Activated CD4-positive, CD25-positive, alpha-beta regulatory T cell treated with anti-CD3 and anti-CD28 coated beads, Interleukin-2, amount 50 U/mL, for 16 hours (primary cell): ENCODE data around the gene FAM20B.

Source experiments
- DNase-seq: peaks from one replicate; pipeline ENCODE4 v3.0.0-alpha.2; 2020; ENCODE audit warnings: low read depth, low spot score

Gene FAM20B

GRCh38 chr1:179091691-179092165 lies 66.0 kb downstream of the FAM20B start:
- no peak for DNase-seq

- DNase-seq = no peak
These were observed 67.3 kb downstream of the FAM20B start for GRCh38 chr1:179092896-179093461.

GRCh38 chr1:179094818-179095217 lies 69.1 kb downstream of the FAM20B start:
- no peak for DNase-seq

GRCh38 chr1:179095377-179095776 lies 69.7 kb downstream of the FAM20B start:
- DNase-seq = no peak

GRCh38 chr1:179095924-179096323 lies 70.2 kb downstream of the FAM20B start:
- DNase-seq = no peak

- no peak for DNase-seq
These were observed 74.2 kb downstream of the FAM20B start for GRCh38 chr1:179099891-179100290.

- DNase-seq = no peak
These were observed 75.9 kb downstream of the FAM20B start for GRCh38 chr1:179101566-179101965.

GRCh38 chr1:179103999-179104398 lies 78.3 kb downstream of the FAM20B start:
- DNase-seq = no peak

GRCh38 chr1:179104611-179105250 lies 79.0 kb downstream of the FAM20B start:
- DNase-seq = no peak

- no peak for DNase-seq
These were observed 79.7 kb downstream of the FAM20B start for GRCh38 chr1:179105393-179105792.

GRCh38 chr1:179107706-179108629 lies 82.3 kb downstream of the FAM20B start:
- no peak for DNase-seq

- no peak for DNase-seq
These were observed 83.0 kb downstream of the FAM20B start for GRCh38 chr1:179108644-179109043.

GRCh38 chr1:179115181-179115580 lies 89.5 kb downstream of the FAM20B start:
- DNase-seq = no peak

- DNase-seq = no peak
These were observed 93.8 kb downstream of the FAM20B start for GRCh38 chr1:179119513-179119912.

GRCh38 chr1:179120736-179121135 lies 95.0 kb downstream of the FAM20B start:
- no peak for DNase-seq

GRCh38 chr1:179121159-179121938 lies 95.7 kb downstream of the FAM20B start:
- DNase-seq = no peak

GRCh38 chr1:179124873-179125272 lies 99.2 kb downstream of the FAM20B start:
- no peak for DNase-seq
